Type B pancreatic cell (in vitro differentiated cells): Measurements from ENCODE around the gene PLCL1. TPM values are rescaled to one million over a fixed set of nuclear protein-coding genes. Genes with fewer than 3 reads are reported as not detected.

Experiments used
- DNase-seq: peaks from one replicate; pipeline ENCODE4 v3.0.0; 2021; ENCODE audit warnings: mixed read lengths; ENCODE audit not compliant: unreplicated experiment; ENCODE audit errors: extremely low spot score
- H3K27ac Mint-ChIP-seq: 2 replicates; pipeline ENCODE4 v1.8.0; 2021; ENCODE audit warnings: mild to moderate bottlenecking, mixed read lengths
- H3K27me3 Mint-ChIP-seq: 2 replicates; pipeline ENCODE4 v1.8.0; 2021; ENCODE audit warnings: mixed read lengths
- H3K36me3 Mint-ChIP-seq: 2 replicates; pipeline ENCODE4 v1.8.0; 2021; ENCODE audit warnings: mixed read lengths
- H3K4me1 Mint-ChIP-seq: one replicate; pipeline ENCODE4 v1.8.0; 2021; ENCODE audit warnings: mixed read lengths; ENCODE audit not compliant: unreplicated experiment
- H3K4me3 Mint-ChIP-seq: 2 replicates; pipeline ENCODE4 v1.8.0; 2021; ENCODE audit warnings: mild to moderate bottlenecking, mixed read lengths
- H3K9me3 Mint-ChIP-seq: 2 replicates; pipeline ENCODE4 v1.8.0; 2021; ENCODE audit warnings: mixed read lengths
- total RNA-seq: library from RNA; stranded (reverse); gene quantifications from 2 replicates; pipeline ENCODE4 v1.2.1, GENCODE V29; 2021; ENCODE audit warnings: low replicate concordance
- TF ChIP-seq, protein P1 (sequence below): fragments of 200-600 bp; sonication (generic); conservative IDR thresholded peaks from 2 replicates; pipeline ENCODE4 v1.5.0; 2021; ENCODE audit warnings: antibody characterized with exemption, mild to moderate bottlenecking

Gene PLCL1
- total RNA-seq, 1 donor from 2014 or later = 4.4 TPM

DNA sequence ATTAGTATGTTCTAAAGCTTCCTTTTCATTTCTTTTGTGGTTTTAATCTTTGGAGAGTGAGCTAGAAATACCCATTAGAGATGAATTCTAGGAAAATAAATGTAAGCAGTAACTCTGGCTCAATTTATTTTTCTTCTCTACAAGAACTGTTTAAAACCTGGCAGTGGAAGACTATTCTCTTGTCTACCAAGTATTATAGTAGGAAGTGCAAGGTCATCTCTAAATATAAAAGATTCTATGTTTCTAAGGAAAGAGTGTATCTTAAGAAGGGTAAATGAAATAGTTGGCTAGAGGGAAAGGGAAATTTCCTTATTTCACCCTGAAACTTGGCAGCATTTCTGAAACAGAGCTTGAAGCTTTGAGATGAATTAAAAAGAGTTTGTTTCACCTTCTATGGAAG lies 35.5 kb downstream of the PLCL1 start:
- Mint-ChIP-seq H3K36me3 (no peaks in the 10 kb centered on the region), H3K9me3 (no peaks in the 10 kb centered on the region), H3K27me3 (peaks cover 7% of the 10 kb centered on the region), H3K4me1 (peaks cover 13% of the 10 kb centered on the region), H3K4me3 (no peak overlapping the region), H3K27ac (no peak overlapping the region)
- DNase-seq = no peak
- TF ChIP-seq, protein P1, sequence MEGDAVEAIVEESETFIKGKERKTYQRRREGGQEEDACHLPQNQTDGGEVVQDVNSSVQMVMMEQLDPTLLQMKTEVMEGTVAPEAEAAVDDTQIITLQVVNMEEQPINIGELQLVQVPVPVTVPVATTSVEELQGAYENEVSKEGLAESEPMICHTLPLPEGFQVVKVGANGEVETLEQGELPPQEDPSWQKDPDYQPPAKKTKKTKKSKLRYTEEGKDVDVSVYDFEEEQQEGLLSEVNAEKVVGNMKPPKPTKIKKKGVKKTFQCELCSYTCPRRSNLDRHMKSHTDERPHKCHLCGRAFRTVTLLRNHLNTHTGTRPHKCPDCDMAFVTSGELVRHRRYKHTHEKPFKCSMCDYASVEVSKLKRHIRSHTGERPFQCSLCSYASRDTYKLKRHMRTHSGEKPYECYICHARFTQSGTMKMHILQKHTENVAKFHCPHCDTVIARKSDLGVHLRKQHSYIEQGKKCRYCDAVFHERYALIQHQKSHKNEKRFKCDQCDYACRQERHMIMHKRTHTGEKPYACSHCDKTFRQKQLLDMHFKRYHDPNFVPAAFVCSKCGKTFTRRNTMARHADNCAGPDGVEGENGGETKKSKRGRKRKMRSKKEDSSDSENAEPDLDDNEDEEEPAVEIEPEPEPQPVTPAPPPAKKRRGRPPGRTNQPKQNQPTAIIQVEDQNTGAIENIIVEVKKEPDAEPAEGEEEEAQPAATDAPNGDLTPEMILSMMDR = no peak

DNA sequence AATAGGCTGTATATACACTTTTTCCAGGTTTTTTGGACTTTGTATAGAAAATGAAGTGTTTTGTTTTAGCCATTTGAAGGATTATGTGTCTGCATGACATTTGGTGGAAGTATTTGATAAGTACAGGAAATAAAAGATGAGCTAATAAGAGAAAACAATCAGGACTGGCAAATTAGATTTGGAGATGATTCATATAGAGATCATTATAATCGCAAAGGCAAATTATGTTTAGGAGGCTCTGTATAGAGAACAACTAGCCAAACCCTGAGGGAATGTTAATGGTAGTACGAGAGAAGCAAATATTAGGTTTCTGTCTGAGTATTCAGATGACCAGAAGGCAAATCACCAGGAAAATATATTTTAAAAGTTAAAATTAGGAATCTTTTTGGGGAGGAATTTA lies 41.7 kb downstream of the PLCL1 start:
- Mint-ChIP-seq H3K4me1 (no peaks in the 10 kb centered on the region), H3K4me3 (no peak overlapping the region), H3K36me3 (no peaks in the 10 kb centered on the region), H3K9me3 (no peaks in the 10 kb centered on the region), H3K27ac (no peak overlapping the region), H3K27me3 (peaks cover 10% of the 10 kb centered on the region)
- TF ChIP-seq, protein P1 = no peak
- DNase-seq = no peak

DNA sequence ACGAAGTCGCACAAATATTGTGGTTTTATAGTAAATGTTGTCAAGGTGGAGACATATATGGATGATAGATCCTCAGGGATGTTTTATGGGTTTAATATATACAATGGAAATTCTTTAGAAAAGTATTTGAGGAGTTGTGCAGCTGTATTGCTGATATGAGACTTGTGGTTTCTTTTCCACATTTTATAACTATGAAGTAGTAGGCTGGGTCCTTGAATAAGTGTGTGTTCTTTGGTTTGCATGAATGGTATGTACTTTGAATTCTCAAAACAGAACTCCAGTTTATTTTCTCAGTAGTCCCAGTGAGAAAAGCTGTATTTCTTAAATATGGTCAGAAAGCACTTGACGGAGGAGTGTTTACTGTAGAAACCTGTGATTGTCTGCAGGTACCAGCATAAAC lies 42.4 kb downstream of the PLCL1 start:
- TF ChIP-seq, protein P1 = no peak
- no peak for DNase-seq
- Mint-ChIP-seq H3K27me3 (peaks cover 6% of the 10 kb centered on the region), H3K36me3 (no peaks in the 10 kb centered on the region), H3K27ac (no peak overlapping the region), H3K4me3 (no peak overlapping the region), H3K4me1 (no peaks in the 10 kb centered on the region), H3K9me3 (no peaks in the 10 kb centered on the region)

DNA sequence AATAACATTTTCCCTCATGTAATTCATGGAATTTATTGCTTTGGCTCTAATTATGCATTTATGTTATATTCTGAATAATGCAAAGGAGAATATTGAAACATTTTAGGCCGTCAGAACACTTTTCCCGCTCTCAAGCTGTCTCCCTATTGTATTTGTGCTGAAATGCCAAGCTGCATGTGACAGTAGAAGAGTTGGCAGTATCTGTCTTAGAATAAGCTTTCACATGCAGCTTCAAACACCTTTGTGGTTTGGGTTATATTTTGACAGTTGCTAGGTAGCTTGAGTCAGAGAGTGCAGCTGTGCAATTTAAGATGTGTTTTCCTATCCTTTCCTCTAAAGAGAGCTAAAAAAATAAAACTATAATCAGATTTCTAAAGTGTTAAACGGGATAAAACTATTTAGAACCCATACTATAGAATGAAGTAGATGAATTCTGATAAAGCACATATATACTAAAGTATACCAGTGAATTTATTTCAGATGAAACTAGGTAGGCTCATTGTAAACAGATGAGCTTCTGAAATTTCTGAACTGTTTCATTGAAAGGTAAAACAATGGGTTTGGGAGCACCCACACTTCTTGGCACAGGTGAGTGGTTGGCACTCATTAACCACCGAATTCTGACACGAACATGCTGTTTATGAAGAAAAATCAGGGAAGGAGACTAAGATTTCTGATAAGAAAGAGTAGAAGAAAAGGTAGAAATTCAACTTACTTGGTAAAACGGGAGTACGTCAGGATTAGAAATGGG lies 43.4 kb downstream of the PLCL1 start:
- TF ChIP-seq, protein P1 = no peak
- Mint-ChIP-seq H3K4me1 (no peaks in the 10 kb centered on the region), H3K36me3 (no peaks in the 10 kb centered on the region), H3K27me3 (peaks cover 3% of the 10 kb centered on the region), H3K4me3 (no peak overlapping the region), H3K9me3 (no peaks in the 10 kb centered on the region), H3K27ac (no peak overlapping the region)
- DNase-seq = no peak

DNA sequence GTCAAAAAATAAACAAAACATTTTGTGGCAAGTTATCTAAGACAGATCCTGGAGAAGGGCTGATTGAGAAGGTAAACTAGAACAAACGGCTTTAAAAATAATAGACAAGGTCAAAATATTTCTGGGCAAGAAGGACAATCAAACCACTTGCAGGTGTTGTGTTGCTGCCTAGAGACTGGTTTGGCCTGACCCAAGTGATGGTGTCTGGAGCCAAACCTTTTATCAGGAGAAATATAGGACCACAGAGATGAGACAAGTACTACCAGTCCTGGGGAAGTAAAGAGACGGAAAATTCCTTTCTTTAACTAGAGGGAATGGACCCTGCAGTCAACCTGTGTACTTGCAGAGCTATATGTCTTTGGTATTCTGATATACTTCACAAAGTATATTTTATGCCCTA lies 44.2 kb downstream of the PLCL1 start:
- H3K4me3 Mint-ChIP-seq = no peak overlapping the region
- H3K4me1 Mint-ChIP-seq = no peaks in the 10 kb centered on the region
- TF ChIP-seq, protein P1 = no peak
- H3K27ac Mint-ChIP-seq = no peak overlapping the region
- DNase-seq = no peak
- no peaks in the 10 kb centered on the region for H3K9me3 Mint-ChIP-seq
- peaks cover 3% of the 10 kb centered on the region for H3K27me3 Mint-ChIP-seq
- H3K36me3 Mint-ChIP-seq = no peaks in the 10 kb centered on the region
